K562 (cell line): ENCODE data around the gene SLC4A3. TPM values are rescaled to one million over a fixed set of nuclear protein-coding genes. Genes with fewer than 3 reads are reported as not detected.
A peak's percentile ranks its signal among the peaks of the same experiment; 100 is the strongest.

Experiments used
- ATAC-seq: fragments of 200-7000 bp; cut with Tn5 transposase; 3 replicates; pipeline ENCODE4 v1.9.1; 2020; ENCODE audit warnings: moderate library complexity
- BruUV-seq: library from RNA; stranded (reverse); fragments of 400-500 nt; replicated peaks from 2 replicates; lab custom pipeline; 2021; lab: Mats Ljungman, UMichigan
- CTCF ChIA-PET: fragments of 300-600 bp; formaldehyde crosslinking; extraction: SDS; loops from one replicate; lab custom pipeline; 2021; ENCODE audit warnings: low intra/inter-chr PET ratio; lab: Yijun Ruan, JAX
- POLR2A ChIA-PET: fragments of 300-600, 350-650 bp; sonication (Branson Sonifier 250); formaldehyde crosslinking; extraction: SDS; loops from one replicate; lab custom pipeline; 2021; ENCODE audit warnings: antibody characterized with exemption, inconsistent platforms; lab: Yijun Ruan, JAX
- DNase-seq, 4 experiments: peaks; one replicate each; pipeline versions ENCODE4 v3.0.0 to v3.0.0-alpha.2; 2011 to 2018; ENCODE audit warnings: low spot score in 3 of 4, mixed read lengths in 3 of 4; ENCODE audit errors: extremely low read depth in 1 of 4
- FAIRE-seq: peaks from 2 replicates; lab custom pipeline; 2011; peaks lifted over from hg19 to GRCh38; lab: Jason Lieb, UNC
- H2AFZ ChIP-seq: 2 replicates; pipeline ENCODE4 v1.6.0; 2011; ENCODE audit warnings: low read depth, low read length, control low read depth, inconsistent platforms
- H3K27ac ChIP-seq: fragments of 200-600 bp; 3 replicates; pipeline ENCODE4 v1.8.0; 2011; ENCODE audit warnings: low read depth, mild to moderate bottlenecking, control low read depth, inconsistent platforms, low read length, moderate library complexity, mixed read lengths; ENCODE audit errors: extremely low read depth
- H3K27me3 ChIP-seq, 2 experiments: fragments of 300-600 bp in 1 of 2; 2 replicates in 1 of 2; 3 replicates in 1 of 2; pipeline versions ENCODE4 v1.6.0 to v1.8.0; 2011; ENCODE audit warnings: inconsistent platforms in 2 of 2, low read length in 2 of 2, mild to moderate bottlenecking in 1 of 2, mixed read lengths in 1 of 2, moderate library complexity in 1 of 2; ENCODE audit not compliant: control insufficient read depth in 2 of 2, insufficient read depth in 2 of 2
- H3K36me3 ChIP-seq: fragments of 300-600 bp; 3 replicates; pipeline ENCODE4 v1.8.0; 2011; ENCODE audit warnings: mild to moderate bottlenecking, low read length, inconsistent platforms; ENCODE audit not compliant: control insufficient read depth, insufficient read depth
- H3K4me1 ChIP-seq, 2 experiments: fragments of 200-600 bp in 1 of 2; replicated peaks in 1 of 2; 2 replicates in 1 of 2; 3 replicates in 1 of 2; pipeline versions ENCODE4 v1.5.1 to v1.8.0; 2011; ENCODE audit warnings: inconsistent platforms in 2 of 2, low read length in 2 of 2, mild to moderate bottlenecking in 1 of 2, mixed read lengths in 1 of 2, moderate library complexity in 1 of 2; ENCODE audit not compliant: control insufficient read depth in 2 of 2, insufficient read depth in 2 of 2
- H3K4me2 ChIP-seq: 2 replicates; pipeline ENCODE4 v1.6.1; 2011; ENCODE audit warnings: low read length, control low read depth, inconsistent platforms, mixed read lengths; ENCODE audit not compliant: insufficient read depth
- H3K4me3 ChIP-seq: fragments of 200-600 bp; sonication (generic), shearing (Covaris generic); 2 replicates; pipeline ENCODE4 v1.5.1; 2016; ENCODE audit warnings: control low read depth, inconsistent platforms
- H3K79me2 ChIP-seq: fragments of 200-600 bp; 3 replicates; pipeline ENCODE4 v1.8.0; 2011; ENCODE audit warnings: low read length, inconsistent platforms; ENCODE audit not compliant: control insufficient read depth, insufficient read depth
- H3K9ac ChIP-seq, 2 experiments: 2 replicates each; pipeline versions ENCODE4 v1.6.0 to v1.6.1; 2011; ENCODE audit warnings: low read depth in 2 of 2, low read length in 2 of 2, control low read depth in 1 of 2, inconsistent platforms in 1 of 2, mild to moderate bottlenecking in 1 of 2, mixed read lengths in 1 of 2; ENCODE audit not compliant: insufficient read depth in 1 of 2
- H3K9me1 ChIP-seq: one replicate; pipeline ENCODE4 v1.6.0; 2011; ENCODE audit warnings: inconsistent platforms, mild to moderate bottlenecking, low read length, moderate library complexity; ENCODE audit not compliant: control insufficient read depth, insufficient read depth
- H3K9me3 ChIP-seq: replicated peaks from 2 replicates; pipeline ENCODE4 v1.5.1; 2011; ENCODE audit warnings: low read depth, low read length, inconsistent platforms; ENCODE audit not compliant: control insufficient read depth, insufficient read depth
- H4K20me1 ChIP-seq: replicated peaks from 2 replicates; pipeline ENCODE4 v1.6.1; 2011; ENCODE audit warnings: low read length, inconsistent platforms, mixed read lengths; ENCODE audit not compliant: control insufficient read depth, insufficient read depth
- HMBOX1 ChIP-seq: sonication (generic); IDR thresholded peaks from 2 replicates; pipeline ENCODE4 v1.6.1; 2016
- KLF1 ChIP-seq: fragments of 450-650 bp; IDR thresholded peaks from 2 replicates; pipeline ENCODE4 v1.6.1; 2016; ENCODE audit warnings: missing genetic modification characterization, missing compliant biosample characterization
- STAT5A ChIP-seq: IDR thresholded peaks from 2 replicates; pipeline ENCODE4 v1.6.1; 2012; ENCODE audit warnings: low read length, inconsistent platforms, borderline replicate concordance
- TEAD1 ChIP-seq, 2 experiments: fragments of 450-650 bp in 1 of 2; sonication (generic) in 1 of 2; formaldehyde crosslinking; IDR thresholded peaks; 2 replicates each; pipeline versions ENCODE4 v1.4.0 to v1.8.0; 2020 to 2022; ENCODE audit warnings: mild to moderate bottlenecking in 2 of 2, missing genetic modification reagents in 1 of 2
- TFAP4 ChIP-seq: sonication (generic); formaldehyde crosslinking; IDR thresholded peaks from 2 replicates; pipeline ENCODE4 v1.8.0; 2022; ENCODE audit warnings: missing genetic modification reagents, mild to moderate bottlenecking, moderate library complexity, borderline replicate concordance
- ZNF644 ChIP-seq: fragments of 200-800 bp; sonication (Bioruptor generic); IDR thresholded peaks from 2 replicates; pipeline ENCODE4 v1.6.1; 2016; ENCODE audit warnings: low read depth, missing genetic modification characterization, missing compliant biosample characterization
- WGBS: fragments of 100-300 bp; shearing (Covaris generic); methylation state at CpG from one replicate; pipeline ENCODE4 v1.1.6; 2016; ENCODE audit warnings: low coverage, mixed read lengths; ENCODE audit not compliant: insufficient coverage; ENCODE audit errors: missing lambda C conversion rate; 5-methylcytosine and 5-hydroxymethylcytosine counted together
- in situ Hi-C: fragments of 300-500 bp; cut with MboI; formaldehyde crosslinking; loops from 4 replicates; pipeline ENCODE4 v1.15.0; 2018; ENCODE audit warnings: inconsistent platforms, mixed read lengths
- intact Hi-C: fragments of 100-400 bp; cut with micrococcal nuclease; formaldehyde crosslinking; loops from 2 replicates; pipeline ENCODE4 v1.14.2; 2022
- polyA plus RNA-seq, 8 experiments: library from polyadenylated mRNA; depleted of rRNA in 4 of 8; stranded (reverse) in 5 of 8; unstranded in 3 of 8; fragments of >200 nt; fragmentation: Nextera tagmentation in 2 of 8; fragmentation: Illumina TruSeq in 1 of 8; extraction: Ambion mirVana in 2 of 8; extraction: Trizol in 1 of 8; gene quantifications; 2 replicates each; pipeline versions ENCODE4 v1.2.1 to v1.2.3, GENCODE V29; 2011 to 2014; ENCODE audit warnings: inconsistent platforms in 1 of 8, missing spikeins in 1 of 8
- total RNA-seq, 7 experiments: library from RNA; depleted of rRNA in 6 of 7; stranded (reverse); fragments of >200 nt in 6 of 7; fragmentation: Illumina TruSeq in 2 of 7; extraction: Trizol in 2 of 7; gene quantifications; 2 replicates each; pipeline versions ENCODE4 v1.2.1 to v1.2.3, GENCODE V29; 2011 to 2021; ENCODE audit warnings: low replicate concordance in 1 of 7

The SLC4A3 gene
- total and polyA plus RNA-seq, 9 of the 15 experiments (the other 6 are each of a cell fraction or from before 2014, with no cell fraction given), result 0.04 to 0.31 (median 0.16) TPM; not detected in 5

- FAIRE-seq, result peak; percentile 37
Measured at GRCh38 chr2:219596954-219597551, 30.4 kb upstream of the SLC4A3 start.

More at GRCh38 chr2:219596954-219597551, 30.4 kb upstream of the SLC4A3 start:
- peaks cover 17% of the 10 kb centered on the region for H3K79me2 ChIP-seq
- no peaks in the 10 kb centered on the region for H3K9me1 ChIP-seq
- ATAC-seq (peak; percentile 23), DNase-seq (peak in 2 of 4 experiments; percentile 23)
- WGBS, result under 1% methylated on average over 19 of the region's 19 CpGs
- peak overlapping the region; percentile 53 for H3K4me3 ChIP-seq
- peak overlapping the region; percentile 91 to 92 for H3K9ac ChIP-seq
- BruUV-seq, result TSS peak; percentile 94
- TF ChIP-seq KLF1 (tag) (no peak), TFAP4 (CRISPR knock-in tag) (no peak), HMBOX1 (peak; percentile 75), STAT5A (peak; percentile 20; the same call in 1 of the 2 replicates), ZNF644 (tag) (no peak), TEAD1 (CRISPR knock-in tag; IDR thresholded peaks at IDR 0.05) (0 out of 4 replicates have a peak, but pooled peaks of 1 of the 2 experiments have one; percentile 1)
- ChIA-PET CTCF (no interaction called here), POLR2A (interaction anchor here (0.6 to 3.2 kb wide), 8 partner anchors 8 to 112 kb away, joined by 3 to 12 read pairs (median 4); partner anchors contain the start of genes INHA and OBSL1)
- H3K27me3 ChIP-seq, result no peaks in the 10 kb centered on the region
- peak overlapping the region; percentile 90 for H3K27ac ChIP-seq
- no peaks in the 10 kb centered on the region; the same call in 2 of the 3 replicates for H3K36me3 ChIP-seq
- peak overlapping the region; percentile 46 for H2AFZ ChIP-seq
- in situ Hi-C loops, result no loop called here
- H3K4me1 ChIP-seq, result peaks cover 9 to 20% of the 10 kb centered on the region in 2 experiments
- H3K9me3 ChIP-seq, result no peaks in the 10 kb centered on the region
- intact Hi-C loops, result loop anchor here (1.0 to 5.0 kb wide), 3 partner anchors 35 to 320 kb away; partner anchors contain the start of gene DNAJB2
- H3K4me2 ChIP-seq, result peak overlapping the region; percentile 90
- H4K20me1 ChIP-seq, result no peaks in the 10 kb centered on the region
